ENCODE data around the gene RTN1. TPM values are rescaled to one million over a fixed set of nuclear protein-coding genes. Genes with fewer than 3 reads are reported as not detected.

Gene RTN1
- total RNA-seq, 2 donors from 2014 or later = 8.6 to 11.2 TPM

- Histone ChIP-seq H3K9me3 (no peaks in the 10 kb centered on the region), H3K4me1 (no peaks in the 10 kb centered on the region), H3K27ac (no peak overlapping the region), H3K4me3 (no peak overlapping the region), H3K27me3 (no peaks in the 10 kb centered on the region), H3K36me3 (replicated peaks in 1 of 2; ENCODE audit: insufficient read depth in 1 of 2, low read depth in 2 of 2) (no peaks in the 10 kb centered on the region)
- intact Hi-C loops (cut with DNase I) = no loop called here
- 44 to 48% methylated on average over 2 of the region's 2 CpGs for WGBS, 2 donors
- no peak for TF ChIP-seq POLR2A (IDR thresholded peaks at IDR 0.05)
- TF ChIP-seq, protein P1, sequence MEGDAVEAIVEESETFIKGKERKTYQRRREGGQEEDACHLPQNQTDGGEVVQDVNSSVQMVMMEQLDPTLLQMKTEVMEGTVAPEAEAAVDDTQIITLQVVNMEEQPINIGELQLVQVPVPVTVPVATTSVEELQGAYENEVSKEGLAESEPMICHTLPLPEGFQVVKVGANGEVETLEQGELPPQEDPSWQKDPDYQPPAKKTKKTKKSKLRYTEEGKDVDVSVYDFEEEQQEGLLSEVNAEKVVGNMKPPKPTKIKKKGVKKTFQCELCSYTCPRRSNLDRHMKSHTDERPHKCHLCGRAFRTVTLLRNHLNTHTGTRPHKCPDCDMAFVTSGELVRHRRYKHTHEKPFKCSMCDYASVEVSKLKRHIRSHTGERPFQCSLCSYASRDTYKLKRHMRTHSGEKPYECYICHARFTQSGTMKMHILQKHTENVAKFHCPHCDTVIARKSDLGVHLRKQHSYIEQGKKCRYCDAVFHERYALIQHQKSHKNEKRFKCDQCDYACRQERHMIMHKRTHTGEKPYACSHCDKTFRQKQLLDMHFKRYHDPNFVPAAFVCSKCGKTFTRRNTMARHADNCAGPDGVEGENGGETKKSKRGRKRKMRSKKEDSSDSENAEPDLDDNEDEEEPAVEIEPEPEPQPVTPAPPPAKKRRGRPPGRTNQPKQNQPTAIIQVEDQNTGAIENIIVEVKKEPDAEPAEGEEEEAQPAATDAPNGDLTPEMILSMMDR (IDR thresholded peaks at IDR 0.05) = no peak
- DNase-seq (no peak), ATAC-seq (no peak)
Measured at GRCh38 chr14:59787045-59787674, 83.4 kb downstream of the RTN1 start.

- no peak overlapping the region for H3K27ac ChIP-seq
- intact Hi-C loops (cut with DNase I) = no loop called here
Measured at GRCh38 chr14:59785629-59786028, 84.9 kb downstream of the RTN1 start.

GRCh38 chr14:59782760-59783159, 87.8 kb downstream of the RTN1 start:
- intact Hi-C loops (cut with DNase I) = no loop called here
- no peaks in the 10 kb centered on the region for H3K36me3 ChIP-seq (replicated peaks in 1 of 2; ENCODE audit: insufficient read depth in 1 of 2, low read depth in 2 of 2)
- H3K4me1 ChIP-seq = no peaks in the 10 kb centered on the region
- 75 to 91% methylated on average over 2 of the region's 2 CpGs for WGBS, 2 donors
- TF ChIP-seq POLR2A (IDR thresholded peaks at IDR 0.05) = no peak
- TF ChIP-seq, protein P1 (IDR thresholded peaks at IDR 0.05) = no peak
- no peaks in the 10 kb centered on the region for H3K27me3 ChIP-seq
- H3K9me3 ChIP-seq = no peaks in the 10 kb centered on the region
- no peak for DNase-seq
- H3K27ac ChIP-seq = no peak overlapping the region
- H3K4me3 ChIP-seq = no peak overlapping the region
- ATAC-seq = no peak

More at GRCh38 chr14:59785629-59786028, 84.9 kb downstream of the RTN1 start:
- Histone ChIP-seq H3K4me3 (no peak overlapping the region), H3K27me3 (no peaks in the 10 kb centered on the region), H3K4me1 (no peaks in the 10 kb centered on the region), H3K36me3 (replicated peaks in 1 of 2; ENCODE audit: insufficient read depth in 1 of 2, low read depth in 2 of 2) (no peaks in the 10 kb centered on the region), H3K9me3 (no peaks in the 10 kb centered on the region)
- DNase-seq (no peak), ATAC-seq (no peak)
- TF ChIP-seq, protein P1 (IDR thresholded peaks at IDR 0.05) = no peak
- TF ChIP-seq POLR2A (IDR thresholded peaks at IDR 0.05) = no peak

- no peaks in the 10 kb centered on the region for H3K27me3 ChIP-seq
- no peaks in the 10 kb centered on the region for H3K36me3 ChIP-seq (replicated peaks in 1 of 2; ENCODE audit: insufficient read depth in 1 of 2, low read depth in 2 of 2)
- no peaks in the 10 kb centered on the region for H3K4me1 ChIP-seq
- TF ChIP-seq POLR2A (IDR thresholded peaks at IDR 0.05) = no peak
- TF ChIP-seq, protein P1 (IDR thresholded peaks at IDR 0.05) = no peak
- DNase-seq (no peak), ATAC-seq (no peak)
- H3K4me3 ChIP-seq = no peak overlapping the region
- intact Hi-C loops (cut with DNase I) = no loop called here
- no peaks in the 10 kb centered on the region for H3K9me3 ChIP-seq
- H3K27ac ChIP-seq = no peak overlapping the region
- 79 to 94% methylated on average over 4 of the region's 4 CpGs for WGBS, 2 donors
Measured at GRCh38 chr14:59777006-59777579, 93.5 kb downstream of the RTN1 start.

DNA sequence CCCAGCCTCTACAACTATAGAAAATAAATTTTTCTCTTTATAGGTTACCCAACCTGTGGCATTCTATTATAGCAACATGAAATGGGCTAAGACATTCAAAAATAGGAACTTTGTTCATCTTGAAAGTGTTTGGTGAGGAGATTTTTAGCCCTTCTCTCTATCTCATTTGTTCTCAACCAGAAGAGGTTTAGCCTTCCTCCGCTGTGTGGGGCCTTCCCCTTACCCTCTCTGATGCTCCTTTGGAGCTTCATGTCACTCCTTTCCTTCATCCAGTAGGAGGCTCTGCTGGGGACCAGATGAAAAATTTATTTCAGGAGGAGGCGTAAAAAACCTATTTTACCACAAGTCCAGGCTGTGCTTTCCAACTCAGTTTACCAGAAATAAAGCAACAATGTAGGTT, 94.1 kb downstream of the RTN1 start:
- TF ChIP-seq POLR2A (IDR thresholded peaks at IDR 0.05) = no peak
- TF ChIP-seq, protein P1 (IDR thresholded peaks at IDR 0.05) = no peak
- H3K4me1 ChIP-seq = no peaks in the 10 kb centered on the region
- no peaks in the 10 kb centered on the region for H3K36me3 ChIP-seq (replicated peaks in 1 of 2; ENCODE audit: insufficient read depth in 1 of 2, low read depth in 2 of 2)
- no peaks in the 10 kb centered on the region for H3K27me3 ChIP-seq
- no peak for DNase-seq
- intact Hi-C loops (cut with DNase I) = no loop called here
- WGBS, 2 donors = 91 to 98% methylated on average over 2 of the region's 2 CpGs
- no peak overlapping the region for H3K4me3 ChIP-seq
- no peak overlapping the region for H3K27ac ChIP-seq
- H3K9me3 ChIP-seq = no peaks in the 10 kb centered on the region
- no peak for ATAC-seq
